ENCODE data around the gene SMIM20.

GRCh38 chr4:25928379-25929297 lies 14.6 kb downstream of the SMIM20 start:
- TF ChIP-seq CTCF (IDR thresholded peaks at IDR 0.05) (no peak), POLR2A (IDR thresholded peaks at IDR 0.05) (no peak)
